ENCODE data around the gene ABCA13.

The ABCA13 gene

GRCh38 chr7:48628793-48629349 lies 457.6 kb downstream of the ABCA13 start:
- H3K27me3 ChIP-seq = no peaks in the 10 kb centered on the region
- H3K27ac ChIP-seq = no peak overlapping the region
- H4K20me1 ChIP-seq = no peaks in the 10 kb centered on the region
- no peak for TF ChIP-seq Cebpa-rat (IDR thresholded peaks at IDR 0.05)
- no peak overlapping the region for H3K4me3 ChIP-seq
- H3K4me2 ChIP-seq = no peak overlapping the region
- no peak overlapping the region for H3K9ac ChIP-seq
- no peaks in the 10 kb centered on the region for H3K9me3 ChIP-seq
- H3K36me3 ChIP-seq = no peaks in the 10 kb centered on the region
- no peaks in the 10 kb centered on the region for H3K4me1 ChIP-seq

GRCh38 chr7:48634116-48634632 lies 462.9 kb downstream of the ABCA13 start:
- H3K9me3 ChIP-seq = no peaks in the 10 kb centered on the region
- H3K36me3 ChIP-seq = no peaks in the 10 kb centered on the region
- no peaks in the 10 kb centered on the region for H3K27me3 ChIP-seq
- H3K4me2 ChIP-seq = no peak overlapping the region
- no peaks in the 10 kb centered on the region for H4K20me1 ChIP-seq
- no peak overlapping the region for H3K4me3 ChIP-seq
- no peak for TF ChIP-seq Cebpa-rat (IDR thresholded peaks at IDR 0.05)
- no peak overlapping the region for H3K9ac ChIP-seq
- no peak overlapping the region for H3K27ac ChIP-seq
- peaks cover 9% of the 10 kb centered on the region for H3K4me1 ChIP-seq

GRCh38 chr7:48635796-48636195 lies 464.5 kb downstream of the ABCA13 start:
- TF ChIP-seq Cebpa-rat (IDR thresholded peaks at IDR 0.05) = no peak
- H4K20me1 ChIP-seq = no peaks in the 10 kb centered on the region
- H3K27ac ChIP-seq = no peak overlapping the region
- H3K4me1 ChIP-seq = peaks cover 13% of the 10 kb centered on the region
- no peaks in the 10 kb centered on the region for H3K36me3 ChIP-seq
- H3K27me3 ChIP-seq = no peaks in the 10 kb centered on the region
- no peak overlapping the region for H3K4me2 ChIP-seq
- no peak overlapping the region for H3K4me3 ChIP-seq
- no peaks in the 10 kb centered on the region for H3K9me3 ChIP-seq
- H3K9ac ChIP-seq = no peak overlapping the region

GRCh38 chr7:48636391-48637015 lies 465.2 kb downstream of the ABCA13 start:
- Histone ChIP-seq H3K9me3 (no peaks in the 10 kb centered on the region), H3K4me3 (no peak overlapping the region), H3K27me3 (no peaks in the 10 kb centered on the region), H3K9ac (no peak overlapping the region), H3K27ac (no peak overlapping the region), H3K36me3 (no peaks in the 10 kb centered on the region), H3K4me1 (peaks cover 13% of the 10 kb centered on the region), H3K4me2 (no peak overlapping the region), H4K20me1 (no peaks in the 10 kb centered on the region)
- no peak for TF ChIP-seq Cebpa-rat (IDR thresholded peaks at IDR 0.05)

GRCh38 chr7:48637382-48637781 lies 466.1 kb downstream of the ABCA13 start:
- Histone ChIP-seq H3K4me2 (no peak overlapping the region), H3K36me3 (no peaks in the 10 kb centered on the region), H3K4me1 (peaks cover 13% of the 10 kb centered on the region), H3K27me3 (no peaks in the 10 kb centered on the region), H3K27ac (no peak overlapping the region), H3K9ac (no peak overlapping the region), H3K4me3 (no peak overlapping the region), H3K9me3 (no peaks in the 10 kb centered on the region), H4K20me1 (no peaks in the 10 kb centered on the region)
- TF ChIP-seq Cebpa-rat (IDR thresholded peaks at IDR 0.05) = no peak

- Histone ChIP-seq H3K9me3 (no peaks in the 10 kb centered on the region), H3K4me3 (no peak overlapping the region), H3K27me3 (no peaks in the 10 kb centered on the region), H3K27ac (no peak overlapping the region), H3K36me3 (no peaks in the 10 kb centered on the region), H4K20me1 (no peaks in the 10 kb centered on the region), H3K4me1 (peaks cover 13% of the 10 kb centered on the region), H3K4me2 (no peak overlapping the region), H3K9ac (no peak overlapping the region)
- TF ChIP-seq Cebpa-rat (IDR thresholded peaks at IDR 0.05) = no peak
Observed at GRCh38 chr7:48638041-48638440, 466.8 kb downstream of the ABCA13 start.

GRCh38 chr7:48643431-48644013 lies 472.3 kb downstream of the ABCA13 start:
- peaks cover 10% of the 10 kb centered on the region for H3K4me1 ChIP-seq
- no peaks in the 10 kb centered on the region for H4K20me1 ChIP-seq
- no peaks in the 10 kb centered on the region for H3K9me3 ChIP-seq
- no peaks in the 10 kb centered on the region for H3K27me3 ChIP-seq
- no peak overlapping the region for H3K27ac ChIP-seq
- no peaks in the 10 kb centered on the region for H3K36me3 ChIP-seq
- TF ChIP-seq Cebpa-rat (IDR thresholded peaks at IDR 0.05) = no peak
- no peak overlapping the region for H3K9ac ChIP-seq
- no peak overlapping the region for H3K4me3 ChIP-seq
- H3K4me2 ChIP-seq = no peak overlapping the region

- Histone ChIP-seq H3K4me2 (no peak overlapping the region), H4K20me1 (no peaks in the 10 kb centered on the region)
Observed at GRCh38 chr7:48658138-48658537, 486.9 kb downstream of the ABCA13 start.

GRCh38 chr7:48660306-48660870 lies 489.1 kb downstream of the ABCA13 start:
- Histone ChIP-seq H3K9me3 (no peaks in the 10 kb centered on the region), H3K27me3 (no peaks in the 10 kb centered on the region), H3K9ac (no peak overlapping the region), H3K4me2 (no peak overlapping the region), H3K27ac (no peak overlapping the region), H3K36me3 (no peaks in the 10 kb centered on the region), H3K4me3 (no peak overlapping the region), H4K20me1 (no peaks in the 10 kb centered on the region), H3K4me1 (no peaks in the 10 kb centered on the region; the same call in 1 of the 2 replicates)
- TF ChIP-seq Cebpa-rat (IDR thresholded peaks at IDR 0.05) = no peak

More at GRCh38 chr7:48658138-48658537, 486.9 kb downstream of the ABCA13 start:
- Histone ChIP-seq H3K4me3 (no peak overlapping the region), H3K9me3 (no peaks in the 10 kb centered on the region), H3K27me3 (no peaks in the 10 kb centered on the region), H3K9ac (no peak overlapping the region), H3K4me1 (no peaks in the 10 kb centered on the region; the same call in 1 of the 2 replicates), H3K36me3 (no peaks in the 10 kb centered on the region), H3K27ac (no peak overlapping the region)
- TF ChIP-seq Cebpa-rat (IDR thresholded peaks at IDR 0.05) = no peak

GRCh38 chr7:48664241-48664640 lies 493.0 kb downstream of the ABCA13 start:
- H3K9me3 ChIP-seq = no peaks in the 10 kb centered on the region
- H3K36me3 ChIP-seq = no peaks in the 10 kb centered on the region
- no peak for TF ChIP-seq Cebpa-rat (IDR thresholded peaks at IDR 0.05)
- no peak overlapping the region for H3K27ac ChIP-seq
- H3K9ac ChIP-seq = no peak overlapping the region
- no peaks in the 10 kb centered on the region for H3K27me3 ChIP-seq
- H3K4me2 ChIP-seq = no peak overlapping the region
- no peaks in the 10 kb centered on the region for H4K20me1 ChIP-seq
- H3K4me3 ChIP-seq = no peak overlapping the region
- H3K4me1 ChIP-seq = no peaks in the 10 kb centered on the region; the same call in 1 of the 2 replicates
